Dermis blood vessel endothelial cell (primary cell): ENCODE data around the gene NMT2. TPM values are rescaled to one million over a fixed set of nuclear protein-coding genes. Genes with fewer than 3 reads are reported as not detected.
A peak's percentile ranks its signal among the peaks of the same experiment; 100 is the strongest.

Experiments
- DNase-seq: peaks from one replicate; pipeline ENCODE4 v3.0.0; 2010
- total RNA-seq: library from RNA; depleted of rRNA; stranded (reverse); fragments of >200 nt; gene quantifications from 2 replicates; pipeline ENCODE4 v1.2.3, GENCODE V29; 2014

The NMT2 gene
- total RNA-seq, 1 donor from 2014 or later: 70.3 TPM

DNA sequence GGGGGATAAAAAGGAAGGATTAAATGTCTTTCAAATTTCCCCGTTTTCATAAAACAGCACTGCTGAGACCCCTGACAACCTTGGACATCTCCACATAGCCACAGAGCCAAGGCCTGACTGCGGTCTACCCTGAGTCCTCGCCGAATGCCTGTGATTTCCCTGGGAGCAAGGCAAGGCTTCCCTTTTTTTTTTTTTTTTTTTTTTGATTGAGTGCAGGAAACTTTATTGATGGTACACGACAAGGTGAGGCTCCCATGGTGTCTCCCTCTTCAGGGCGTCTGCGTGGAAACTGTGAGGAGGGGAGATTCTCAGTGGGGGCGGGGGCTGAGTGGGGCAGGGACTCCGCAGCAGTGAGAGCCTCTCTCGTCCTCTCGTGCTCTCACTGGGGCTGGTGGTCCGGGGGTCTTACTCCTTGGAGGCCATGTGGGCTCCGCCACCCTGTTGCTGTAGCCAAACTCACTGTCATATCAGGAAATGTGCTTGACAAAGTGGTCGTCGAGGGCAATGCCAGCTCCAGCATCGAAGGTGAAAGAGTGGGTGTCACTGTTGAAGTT is 75.6 kb downstream of the NMT2 start:
- DNase-seq: no peak

DNA sequence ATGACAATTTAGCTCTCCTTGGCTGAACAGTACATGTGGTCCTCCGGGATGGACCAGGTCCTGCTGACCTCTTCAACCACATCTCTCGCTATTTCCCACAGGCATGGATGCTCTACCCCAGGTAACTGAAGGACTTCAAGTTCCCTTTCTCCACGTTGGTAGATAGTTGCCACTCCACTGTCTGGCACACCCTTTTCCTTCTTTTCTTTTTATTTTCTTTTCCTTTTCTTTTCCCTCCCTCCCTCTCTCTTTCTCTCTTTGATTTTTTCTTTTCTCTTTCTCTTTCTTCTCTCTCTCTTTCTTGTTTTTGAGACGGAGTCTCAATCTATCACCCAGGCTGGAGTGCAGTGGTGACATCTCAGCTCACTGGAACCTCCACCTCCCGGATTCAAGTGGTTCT is 77.1 kb downstream of the NMT2 start:
- DNase-seq: no peak

DNA sequence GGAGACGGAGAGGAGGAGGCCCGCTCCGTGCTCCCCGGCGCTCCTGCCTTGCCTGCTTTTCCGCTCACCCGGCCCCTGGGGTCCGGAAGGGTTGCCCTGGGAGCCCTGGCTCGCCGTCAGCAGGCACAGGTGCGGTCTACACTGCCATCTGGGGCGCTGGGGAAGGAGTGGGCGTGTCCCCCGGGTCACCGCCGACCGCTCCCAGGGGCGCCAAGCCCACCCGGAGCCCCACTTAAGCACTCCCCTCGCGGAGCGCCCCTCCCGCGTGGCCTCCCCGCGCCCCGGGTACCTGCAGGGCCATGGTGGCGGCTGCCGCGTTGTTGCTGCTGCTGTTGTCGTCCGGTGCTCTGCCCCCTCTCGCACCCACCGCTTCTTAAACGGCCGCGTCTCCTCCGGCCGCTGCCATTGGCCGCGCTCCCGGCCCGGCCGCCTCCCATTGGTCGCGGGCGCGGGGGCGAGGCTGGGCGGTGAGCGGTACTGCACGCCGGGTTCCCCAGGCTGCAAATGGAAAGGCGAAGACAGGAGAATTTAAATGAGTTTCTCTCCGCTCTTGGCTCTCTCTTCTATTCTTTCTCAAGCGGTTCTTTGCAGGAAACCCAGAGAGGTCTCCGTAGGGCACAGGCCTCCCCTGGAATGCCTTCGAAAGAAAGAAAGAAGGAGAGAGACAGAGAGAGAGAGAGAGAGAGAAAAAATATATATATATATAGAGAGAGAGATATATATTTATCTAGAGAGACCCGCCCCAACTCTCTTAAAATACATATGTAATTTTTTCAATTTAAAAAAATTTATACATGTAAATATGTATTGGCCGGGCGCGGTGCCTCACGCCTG is 79.8 kb downstream of the NMT2 start, which contains the start of gene ACBD7:
TSS of gene ACBD7 (minus strand) at position 349 of the 834 bp plus-strand sequence. CDS start at position 301, 48 bp downstream.
- DNase-seq: peak; percentile 87

DNA sequence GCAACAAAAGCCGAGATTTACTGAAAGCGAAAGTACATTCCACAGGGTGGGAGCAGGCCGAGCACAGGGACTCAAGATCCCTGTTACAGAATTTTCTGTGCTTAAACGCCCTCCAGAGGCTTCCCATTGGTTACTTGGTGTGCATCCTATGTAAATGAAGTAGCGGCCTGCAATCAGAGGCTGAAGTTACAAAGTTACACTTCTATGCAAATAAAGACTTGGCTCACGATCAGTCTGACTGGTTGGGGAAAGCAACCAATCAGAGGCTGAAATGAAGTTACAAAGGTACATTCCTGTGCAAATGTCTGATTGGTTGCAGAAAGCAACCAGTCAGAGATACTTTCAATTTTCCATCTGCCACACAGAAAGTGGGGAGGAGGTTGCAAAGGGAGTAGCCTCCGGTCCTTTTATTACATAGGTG is 84.0 kb downstream of the NMT2 start:
- peak; percentile 98 for DNase-seq

DNA sequence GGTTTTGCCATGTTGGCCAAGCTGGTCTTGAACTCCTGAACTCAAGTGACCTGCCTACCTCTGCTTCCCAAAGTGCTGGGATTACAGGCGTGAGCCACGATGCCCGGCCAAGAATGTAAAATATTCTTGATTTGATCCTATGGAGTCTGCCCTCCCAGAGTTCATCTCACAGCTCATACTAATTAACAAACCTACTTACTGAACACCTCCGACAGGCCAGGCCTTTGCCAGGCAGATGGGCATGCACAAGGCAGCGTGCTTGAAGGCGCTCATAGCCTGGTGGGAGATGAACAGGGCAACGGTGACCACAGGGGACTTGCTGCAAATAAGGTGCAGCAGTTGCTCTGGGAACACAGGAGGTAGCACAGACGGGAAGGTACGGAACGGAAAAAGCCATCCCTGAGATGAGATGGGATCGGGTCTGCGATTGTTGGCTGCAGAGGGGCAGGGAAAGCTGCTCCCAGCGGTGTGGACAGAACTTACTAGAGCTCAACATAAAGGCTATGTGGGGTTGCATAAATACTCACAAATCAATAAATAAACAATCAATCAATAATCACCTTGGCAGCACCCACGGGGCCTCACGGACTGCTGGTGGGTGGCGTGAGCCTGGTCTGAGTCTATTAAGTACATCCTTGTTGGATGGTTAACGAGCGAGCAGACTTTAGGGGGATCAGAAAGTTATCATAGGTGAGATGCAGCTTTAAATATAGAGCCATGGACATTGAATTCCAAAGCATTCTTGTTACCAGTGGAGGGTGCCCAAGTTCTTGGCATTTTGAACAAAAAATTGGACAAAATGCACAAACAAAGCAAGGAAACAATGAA is 84.6 kb downstream of the NMT2 start:
- no peak for DNase-seq

DNA sequence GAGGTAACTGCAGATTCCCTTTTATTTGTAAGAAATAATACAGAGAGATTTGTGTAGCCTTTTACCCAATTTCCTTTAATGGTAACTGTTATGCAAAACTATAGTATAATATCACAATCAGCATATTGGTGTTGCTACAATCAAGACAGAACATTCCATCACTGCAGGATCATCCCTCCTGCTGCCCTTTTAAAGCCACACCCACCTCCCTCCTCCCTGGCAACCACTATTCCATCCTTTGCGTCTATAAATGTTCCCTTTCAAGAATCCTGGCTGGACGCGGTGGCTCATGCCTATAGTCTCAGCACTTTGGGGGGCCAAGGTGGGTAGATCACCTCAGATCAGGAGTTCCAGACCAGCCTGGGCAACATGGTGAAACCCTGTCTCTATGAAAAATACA is 93.1 kb downstream of the NMT2 start:
- DNase-seq: no peak

DNA sequence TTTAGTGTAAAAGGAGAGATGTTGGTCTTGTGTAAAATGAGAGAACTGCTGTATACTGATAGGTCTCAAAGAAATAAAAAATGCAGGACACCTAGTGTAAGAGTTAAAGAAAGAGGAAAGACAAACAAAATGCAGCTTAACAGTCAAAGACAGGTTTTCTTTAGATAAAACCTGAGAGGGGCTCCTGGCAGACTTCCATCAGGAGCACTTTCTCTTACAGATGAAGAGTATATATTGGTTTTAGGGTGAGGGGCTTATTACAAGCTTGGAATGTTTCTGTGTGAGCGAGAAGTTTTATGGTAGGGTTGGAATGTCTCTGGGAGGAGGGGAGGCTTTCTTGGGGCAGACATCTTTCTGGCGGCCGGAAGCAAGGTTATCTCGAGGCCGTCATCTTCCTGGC is 96.1 kb downstream of the NMT2 start:
- no peak for DNase-seq

DNA sequence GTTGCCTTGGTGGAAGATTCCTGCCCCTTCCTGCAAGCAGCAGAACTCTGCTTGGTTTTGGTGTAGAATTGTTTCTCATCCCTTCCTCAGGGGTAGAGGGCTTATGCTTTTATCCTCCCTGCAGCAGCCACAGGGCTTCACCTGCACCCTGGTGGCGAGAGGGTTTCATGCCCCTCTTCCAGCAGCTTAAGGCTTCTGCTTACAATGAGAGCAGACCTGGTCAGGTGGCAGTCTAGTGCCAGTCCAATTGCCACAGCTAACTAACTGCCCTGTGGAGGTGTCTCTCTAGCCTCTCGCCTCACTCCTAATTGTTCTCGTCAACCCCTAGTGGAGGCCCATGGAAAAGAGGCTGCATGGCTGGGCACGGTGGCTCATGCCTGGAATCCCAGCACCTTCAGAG is 99.3 kb downstream of the NMT2 start:
- no peak for DNase-seq

DNA sequence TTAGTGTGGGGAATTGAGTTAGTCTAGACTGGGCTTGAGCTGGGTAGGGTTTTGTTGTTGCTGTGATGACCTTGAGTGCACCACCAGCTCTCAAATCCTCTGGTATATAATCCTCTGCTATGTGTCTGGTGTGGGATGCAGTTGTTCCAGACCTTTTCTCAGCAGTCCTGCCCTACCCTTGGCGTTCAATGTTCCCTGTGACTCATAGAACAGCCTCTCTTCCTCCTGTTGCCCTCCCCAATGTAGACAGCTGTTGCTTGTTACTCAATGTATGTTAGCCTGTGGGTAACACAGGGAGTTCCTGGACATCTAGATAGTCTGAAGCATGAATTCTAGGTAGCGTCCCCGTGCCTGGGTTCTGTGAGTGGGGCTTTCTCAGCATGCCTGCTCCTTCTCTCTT is 99.7 kb downstream of the NMT2 start:
- DNase-seq: peak; percentile 17

DNA sequence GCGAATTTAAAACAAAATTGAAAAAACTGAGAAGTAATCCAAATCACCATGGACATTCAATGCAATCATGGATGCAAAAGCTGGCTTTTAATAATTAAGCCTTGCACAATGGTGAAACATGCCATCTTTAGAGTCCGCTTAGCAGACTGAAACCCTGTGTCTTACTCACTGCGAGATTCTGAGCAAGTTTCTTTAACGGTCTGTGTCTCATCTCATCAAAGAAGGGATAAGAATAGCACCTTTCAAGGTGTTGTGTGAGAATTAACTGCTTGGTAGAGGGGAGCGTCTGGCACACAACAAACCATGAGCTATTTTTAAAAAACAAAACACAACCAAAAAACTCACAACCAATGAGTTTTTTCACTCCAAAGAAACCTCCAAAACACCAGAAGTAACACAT is 101.3 kb downstream of the NMT2 start:
- DNase-seq: no peak

DNA sequence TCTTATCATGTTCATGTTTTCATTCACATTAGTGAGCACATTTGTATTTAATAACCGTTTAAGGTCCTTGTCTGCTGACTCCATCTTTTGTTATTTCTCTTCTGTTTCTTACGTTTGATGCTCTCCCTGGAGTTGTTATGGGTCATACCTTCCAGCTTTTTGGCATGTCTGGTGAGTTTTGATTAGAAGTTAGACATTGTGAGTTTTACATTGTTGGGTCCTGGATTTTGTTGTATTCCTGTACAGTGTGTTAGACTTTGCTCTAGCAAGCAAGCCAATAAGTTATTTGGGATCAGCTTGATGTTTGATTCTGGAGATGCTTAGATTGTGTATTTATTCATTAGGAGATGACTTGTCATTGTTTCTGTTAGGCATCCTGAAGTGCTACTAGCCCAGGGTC is 107.9 kb downstream of the NMT2 start:
- no peak for DNase-seq

DNA sequence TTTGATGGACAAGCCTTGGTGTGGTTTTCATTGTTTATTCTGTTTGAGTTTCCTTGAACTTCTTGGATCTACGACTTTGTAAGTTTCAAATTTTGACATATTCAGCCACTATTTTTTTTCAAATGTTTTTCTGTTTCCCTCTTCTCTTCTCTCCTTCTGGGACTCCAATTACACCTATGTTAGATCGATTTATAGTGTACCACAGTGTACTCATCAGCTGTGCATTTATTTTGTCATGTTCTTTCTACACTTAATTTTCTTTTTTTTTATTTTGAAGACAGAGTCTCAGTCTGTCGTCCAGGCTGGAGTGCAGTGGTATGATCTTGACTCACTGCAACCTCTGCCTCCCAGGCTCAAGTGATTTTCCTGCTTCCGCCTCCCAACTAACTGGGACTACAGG is 108.6 kb downstream of the NMT2 start:
- no peak for DNase-seq

DNA sequence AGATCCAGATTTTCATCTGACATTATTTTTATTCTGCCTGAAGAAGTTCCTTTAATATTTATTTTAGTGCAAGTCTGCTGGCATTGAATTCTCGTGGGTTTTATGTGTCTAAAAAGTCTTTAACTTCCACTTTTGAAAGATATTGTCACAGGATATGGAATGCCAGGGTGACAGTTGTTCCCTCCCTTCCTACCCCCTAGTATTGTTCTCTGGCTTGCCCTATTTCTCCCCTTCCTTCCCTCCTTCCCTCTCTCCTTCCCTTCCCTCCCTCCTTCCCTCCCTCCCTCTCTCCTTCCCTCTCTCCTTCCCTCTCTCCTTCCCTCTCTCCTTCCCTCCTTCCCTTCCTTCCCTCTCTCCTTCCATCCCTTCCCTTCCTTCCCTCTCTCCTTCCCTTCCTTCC is 109.8 kb downstream of the NMT2 start:
- DNase-seq: no peak

Other genes starting within 250 kb of the NMT2 start
- gene DCLRE1C, start 214.6 kb downstream of the NMT2 start, total RNA-seq: 8.8 and 11.6 TPM in 2 replicates
- not detected in 2 replicates for gene MEIG1, start 209.3 kb downstream of the NMT2 start, total RNA-seq
- 0.33 and 0.51 TPM in 2 replicates for gene OLAH, start 124.8 kb downstream of the NMT2 start, total RNA-seq
- 0.85 and 6.0 TPM in 2 replicates for gene ACBD7, start 79.9 kb downstream of the NMT2 start, total RNA-seq
- gene RPP38, start 71.3 kb downstream of the NMT2 start, total RNA-seq: 12.3 and 12.8 TPM in 2 replicates
- gene FAM171A1, start 202.6 kb upstream of the NMT2 start, total RNA-seq: 40.0 and 55.9 TPM in 2 replicates